Midbrain (tissue), 1 donor: ENCODE measurements around the gene CFAP54.

Experiments used
- DNase-seq: peaks from one replicate; lab custom pipeline; 2025; lab: John Stamatoyannopoulos, UW

Gene CFAP54

GRCh38 chr12:96752211-96752610 lies 262.8 kb downstream of the CFAP54 start:
- no peak for DNase-seq

DNA sequence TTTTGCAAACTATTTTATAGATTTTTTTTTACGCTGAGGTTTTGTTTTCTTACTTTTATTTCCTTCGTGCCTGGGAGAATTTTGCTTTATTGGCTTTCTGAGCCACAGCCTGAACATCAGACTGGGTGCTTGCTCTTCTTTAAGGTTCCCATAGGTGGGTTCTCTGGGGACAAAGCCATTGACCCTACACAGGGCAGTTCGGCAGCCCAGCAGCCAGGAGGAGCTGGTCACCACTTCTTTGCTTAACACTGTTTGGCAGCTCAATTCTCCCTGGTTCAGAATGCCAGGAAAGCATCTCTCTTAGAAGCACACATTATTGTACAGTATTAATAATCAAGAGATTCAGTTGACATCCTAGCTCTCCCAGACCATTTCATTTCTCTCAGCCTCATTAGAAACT lies 276.9 kb downstream of the CFAP54 start:
- no peak for DNase-seq

- no peak for DNase-seq
These were observed 280.0 kb downstream of the CFAP54 start for GRCh38 chr12:96769400-96769799.

- no peak for DNase-seq
These were observed 281.1 kb downstream of the CFAP54 start for GRCh38 chr12:96770219-96771102.

DNA sequence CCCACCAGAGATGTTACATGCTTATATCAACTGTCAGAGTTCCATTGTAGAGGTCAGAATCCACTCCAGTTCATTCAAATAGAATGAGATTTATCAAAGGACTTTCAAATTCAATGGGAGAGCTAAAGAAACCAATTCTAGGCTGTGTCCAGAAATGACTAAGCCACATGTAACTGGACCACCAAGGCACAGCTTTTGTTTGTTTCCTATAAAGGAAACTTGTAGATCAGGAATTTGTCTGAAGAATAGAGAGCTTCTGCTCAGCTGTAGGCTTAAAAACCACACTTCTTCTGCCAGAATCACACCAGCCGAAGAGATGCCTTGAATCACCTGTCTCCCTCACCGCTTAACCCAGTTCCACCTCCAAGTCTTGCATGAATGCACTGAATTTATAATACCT lies 283.7 kb downstream of the CFAP54 start:
- DNase-seq = no peak

DNA sequence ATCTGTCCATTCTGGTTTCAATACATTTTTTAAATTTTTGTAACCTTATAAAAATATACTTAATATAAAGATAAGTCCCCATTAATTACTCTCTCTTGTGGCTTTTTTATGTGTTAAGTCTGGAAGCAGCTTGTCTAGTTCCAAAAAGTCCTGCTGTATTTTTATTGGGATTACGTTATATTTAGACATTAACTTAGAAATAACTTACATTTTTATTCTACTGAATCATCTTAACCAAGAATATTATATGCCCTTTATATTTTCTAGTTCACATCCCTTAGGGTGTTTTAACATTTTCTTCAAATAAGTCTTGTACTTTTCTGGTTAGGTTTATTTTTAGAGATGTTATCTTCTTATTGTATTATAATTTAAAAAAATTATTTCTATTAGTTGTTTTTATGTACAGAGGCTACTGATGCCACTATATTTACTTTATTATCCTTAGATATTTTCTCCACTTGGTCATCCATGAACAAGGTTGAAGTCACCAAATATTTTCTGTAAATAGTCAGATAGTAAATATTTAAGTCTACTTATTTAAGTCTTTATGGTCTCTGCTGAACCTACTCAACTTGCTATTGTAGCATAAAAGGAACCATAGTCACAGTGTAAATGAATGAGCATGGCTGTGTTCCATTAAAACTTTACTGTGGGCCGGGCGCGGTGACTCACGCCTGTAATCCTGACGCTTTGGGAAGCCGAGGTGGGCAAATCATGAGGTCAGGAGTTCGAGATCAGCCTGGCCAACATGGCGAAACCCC lies 285.3 kb downstream of the CFAP54 start:
- no peak for DNase-seq

DNA sequence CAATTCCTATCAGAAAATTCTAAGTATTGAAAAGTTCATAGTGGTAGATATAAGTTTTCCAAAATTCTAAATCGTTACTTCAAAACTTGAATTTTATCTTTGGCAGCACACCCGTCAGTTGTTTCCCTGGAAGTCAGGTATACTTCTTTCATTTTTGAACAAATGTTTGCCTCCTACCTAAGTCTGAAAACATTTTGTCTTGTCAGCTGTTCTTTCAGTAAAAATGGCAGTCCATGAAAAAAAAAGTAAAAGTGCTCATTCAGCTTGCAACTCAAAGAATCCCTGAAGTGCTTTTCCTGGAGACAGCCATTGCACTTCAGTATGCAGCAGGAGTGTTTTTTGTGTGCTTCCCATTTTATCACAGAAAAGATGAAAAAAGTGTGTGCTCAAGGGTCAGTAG lies 287.5 kb downstream of the CFAP54 start:
- DNase-seq = no peak

DNA sequence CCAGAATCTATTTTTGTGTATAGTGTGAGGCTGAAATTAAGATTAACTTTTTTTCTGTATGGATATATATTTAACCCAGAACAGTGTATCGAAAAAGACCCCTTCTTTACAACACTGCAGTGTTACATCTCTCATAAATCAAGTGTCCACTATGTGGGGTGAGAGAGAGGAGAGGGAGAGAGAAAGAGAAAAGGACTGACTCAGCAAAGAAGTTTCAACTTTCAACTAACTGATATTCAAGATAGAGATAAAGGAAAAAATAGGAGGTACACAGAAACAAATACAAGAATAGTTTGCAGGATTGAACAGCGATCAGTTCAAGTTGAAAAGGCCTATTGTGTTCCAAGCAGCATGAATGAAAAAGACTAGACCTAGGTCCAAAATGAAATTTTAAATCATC lies 291.0 kb downstream of the CFAP54 start:
- DNase-seq = no peak

- no peak for DNase-seq
These were observed 297.4 kb downstream of the CFAP54 start for GRCh38 chr12:96786791-96787190.

GRCh38 chr12:96803969-96804368 lies 314.6 kb downstream of the CFAP54 start:
- no peak for DNase-seq

DNA sequence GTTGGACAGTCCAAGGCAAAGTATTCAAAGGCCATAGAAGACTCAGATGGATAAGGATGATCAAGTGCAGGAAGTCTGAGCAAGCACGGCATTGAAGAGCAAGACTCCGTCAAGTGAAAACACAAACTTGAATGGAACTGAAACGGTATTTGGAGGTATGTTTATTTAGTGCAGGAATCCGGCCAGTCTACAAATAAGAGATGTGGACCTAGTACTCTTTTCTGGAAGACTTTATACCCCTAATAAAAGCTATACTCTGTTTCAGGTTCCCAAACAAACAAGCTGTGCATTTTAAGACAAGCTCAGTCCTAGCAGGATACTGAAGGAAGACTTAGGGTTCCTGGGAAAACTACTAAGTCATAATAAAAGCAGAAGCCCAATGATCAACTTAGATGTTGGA lies 316.9 kb downstream of the CFAP54 start:
- no peak for DNase-seq

- no peak for DNase-seq
These were observed 318.4 kb downstream of the CFAP54 start for GRCh38 chr12:96807741-96808140.

GRCh38 chr12:96808587-96808986 lies 319.2 kb downstream of the CFAP54 start:
- no peak for DNase-seq

- DNase-seq = no peak
These were observed 320.1 kb downstream of the CFAP54 start for GRCh38 chr12:96809522-96809921.

DNA sequence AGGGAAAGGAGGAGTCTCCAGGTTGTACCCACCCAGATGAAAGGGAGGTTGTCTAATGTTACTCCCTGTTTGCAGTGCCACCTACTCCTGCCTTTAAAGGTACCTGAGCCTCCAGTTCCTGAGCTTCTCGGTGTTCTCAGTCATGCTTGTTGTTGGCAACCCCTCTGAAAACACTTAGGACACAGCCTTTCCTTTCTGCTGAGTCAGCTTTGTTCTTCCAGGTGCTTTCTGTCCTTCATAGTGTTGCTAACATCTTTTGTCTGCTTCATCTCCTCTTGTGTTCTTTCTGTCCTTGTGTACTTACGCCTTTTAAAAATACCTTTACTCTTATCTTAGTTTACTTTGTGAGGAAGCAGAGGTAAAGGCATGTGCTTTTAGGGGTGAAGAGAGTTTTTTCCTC lies 320.7 kb downstream of the CFAP54 start:
- no peak for DNase-seq

DNA sequence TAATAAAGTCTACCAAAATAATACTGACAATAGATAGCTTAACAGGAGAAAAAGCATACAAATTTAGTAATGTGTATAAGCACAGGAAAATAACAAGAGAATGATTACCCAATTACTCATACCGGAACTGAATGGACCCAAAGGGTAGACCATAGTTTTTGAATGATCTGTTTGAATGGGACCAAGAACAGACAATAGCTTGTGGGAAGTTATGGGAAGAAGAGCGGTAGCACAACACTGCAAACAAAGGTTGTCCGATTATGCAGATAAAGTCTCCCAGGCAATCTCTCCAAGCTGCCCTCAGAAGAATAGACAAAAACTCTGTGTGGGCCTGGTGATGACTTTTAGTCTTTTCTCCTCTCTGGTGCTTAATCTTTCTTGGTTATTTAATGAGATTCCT lies 321.1 kb downstream of the CFAP54 start:
- DNase-seq = no peak

GRCh38 chr12:96811083-96811482 lies 321.7 kb downstream of the CFAP54 start:
- no peak for DNase-seq

GRCh38 chr12:96812153-96812552 lies 322.8 kb downstream of the CFAP54 start:
- DNase-seq = no peak

DNA sequence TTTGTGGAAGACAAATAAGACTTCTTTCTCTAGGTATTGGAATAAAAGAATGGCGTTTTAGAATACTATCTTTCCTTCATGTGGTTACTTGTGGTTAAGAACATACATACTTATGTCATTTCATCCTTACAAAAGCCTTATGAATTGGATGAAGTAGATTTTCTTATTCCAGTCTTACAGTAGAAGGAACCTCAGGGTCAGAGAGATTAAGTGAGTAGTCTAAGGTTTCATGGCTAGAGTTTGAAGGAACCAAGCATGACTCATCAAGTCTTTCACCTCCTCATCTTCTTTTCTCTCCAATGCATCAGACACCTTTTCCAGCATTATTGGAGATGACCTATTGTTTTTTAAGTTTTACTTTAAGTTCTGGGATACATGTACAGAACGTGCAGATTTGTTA lies 324.8 kb downstream of the CFAP54 start:
- no peak for DNase-seq

- DNase-seq = no peak
These were observed 332.2 kb downstream of the CFAP54 start for GRCh38 chr12:96821592-96821991.

GRCh38 chr12:96822641-96823040 lies 333.3 kb downstream of the CFAP54 start:
- DNase-seq = no peak

DNA sequence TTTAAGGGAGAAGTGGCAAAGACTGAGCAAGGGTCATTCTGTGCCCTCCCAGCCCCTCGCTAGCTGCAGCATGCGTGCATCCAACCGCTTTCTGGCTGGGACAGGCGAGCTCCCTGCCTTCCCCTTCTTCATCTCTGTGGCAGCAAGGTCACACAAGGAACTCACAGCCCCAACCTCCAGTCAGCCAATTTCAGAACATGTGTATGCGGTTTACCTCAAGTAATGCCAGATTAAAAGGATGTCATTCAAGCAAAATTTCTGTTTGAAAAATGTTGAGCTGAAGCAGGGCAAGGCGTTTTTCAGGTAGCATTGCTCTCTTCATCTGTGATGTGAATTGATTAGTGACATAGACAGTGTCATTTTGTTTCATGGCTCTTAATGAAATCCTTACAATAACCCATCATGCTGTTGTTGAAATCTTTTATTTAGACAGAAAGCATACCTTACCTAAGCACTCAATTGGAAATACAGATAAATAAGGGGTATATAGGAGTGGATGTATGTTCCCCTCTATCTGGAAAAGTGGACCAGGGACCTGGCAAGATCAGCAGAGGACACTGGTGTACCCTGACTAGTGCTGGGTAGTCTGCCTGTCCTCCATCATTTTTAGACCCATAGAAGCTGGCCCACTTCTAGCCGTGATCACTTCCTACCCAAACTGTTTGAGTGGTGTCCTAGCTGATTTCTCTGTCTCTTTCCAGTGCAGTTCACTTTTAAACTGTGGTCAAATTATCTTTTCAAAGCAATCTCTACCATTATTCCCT lies 334.9 kb downstream of the CFAP54 start:
- DNase-seq = no peak

DNA sequence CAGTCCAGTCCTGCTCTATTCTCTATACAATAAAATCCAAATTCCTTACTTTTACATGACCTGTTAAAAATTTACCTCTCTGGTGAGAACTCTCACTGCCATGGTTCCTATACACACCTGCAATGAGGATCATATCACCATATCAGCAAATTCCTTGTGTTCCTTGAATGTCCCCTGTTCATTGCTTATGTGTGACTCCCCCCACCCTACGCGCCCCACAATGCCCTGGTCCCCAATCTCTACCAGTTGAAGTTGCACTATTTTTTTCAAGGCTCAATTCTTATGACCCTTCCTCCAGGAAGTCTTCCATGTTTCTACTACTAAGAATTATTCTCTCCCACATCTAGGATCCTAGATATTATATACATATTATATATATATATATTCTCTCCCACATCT lies 335.5 kb downstream of the CFAP54 start:
- no peak for DNase-seq
